ENCODE results near the gene RNU2-1. TPM values are rescaled to one million over a fixed set of nuclear protein-coding genes. Genes with fewer than 3 reads are reported as not detected.

The RNU2-1 gene
- total RNA-seq, 1 donor from 2014 or later, result 7,084 TPM

DNA sequence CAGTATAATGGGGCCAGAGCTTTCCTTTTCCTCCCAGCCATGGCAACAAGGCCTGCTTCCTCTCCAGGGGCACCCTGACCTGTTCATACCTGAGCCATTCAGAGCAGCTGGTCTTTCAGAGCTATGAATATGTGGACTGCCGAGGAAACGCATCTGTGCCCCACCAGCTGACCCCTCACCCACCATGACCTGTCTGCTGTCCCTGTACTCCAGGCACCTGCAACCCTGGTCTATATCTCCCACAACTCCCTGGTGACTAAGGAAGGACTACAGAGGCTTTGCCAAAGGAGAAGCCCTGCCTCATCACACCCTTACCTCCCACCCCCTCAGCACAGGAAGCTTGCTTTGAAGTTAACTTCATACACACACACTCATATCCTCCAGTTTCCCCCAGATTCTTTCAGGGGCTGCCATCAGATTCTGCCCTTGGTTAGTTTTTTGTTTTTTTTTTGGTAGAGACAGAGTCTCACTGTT, 16.1 kb downstream of the RNU2-1 start:
- H3K36me3 Mint-ChIP-seq (ENCODE audit: insufficient read depth), result peaks cover 2% of the 10 kb centered on the region
- H3K4me1 Mint-ChIP-seq (ENCODE audit: low read depth), result peaks cover 8% of the 10 kb centered on the region
- DNase-seq (ENCODE audit: low spot score, unreplicated experiment), result no peak
- no peak overlapping the region for H3K4me3 Mint-ChIP-seq (ENCODE audit: low read depth)
- H3K9me3 Mint-ChIP-seq (ENCODE audit: low read depth), result no peaks in the 10 kb centered on the region
- TF ChIP-seq, protein P1, sequence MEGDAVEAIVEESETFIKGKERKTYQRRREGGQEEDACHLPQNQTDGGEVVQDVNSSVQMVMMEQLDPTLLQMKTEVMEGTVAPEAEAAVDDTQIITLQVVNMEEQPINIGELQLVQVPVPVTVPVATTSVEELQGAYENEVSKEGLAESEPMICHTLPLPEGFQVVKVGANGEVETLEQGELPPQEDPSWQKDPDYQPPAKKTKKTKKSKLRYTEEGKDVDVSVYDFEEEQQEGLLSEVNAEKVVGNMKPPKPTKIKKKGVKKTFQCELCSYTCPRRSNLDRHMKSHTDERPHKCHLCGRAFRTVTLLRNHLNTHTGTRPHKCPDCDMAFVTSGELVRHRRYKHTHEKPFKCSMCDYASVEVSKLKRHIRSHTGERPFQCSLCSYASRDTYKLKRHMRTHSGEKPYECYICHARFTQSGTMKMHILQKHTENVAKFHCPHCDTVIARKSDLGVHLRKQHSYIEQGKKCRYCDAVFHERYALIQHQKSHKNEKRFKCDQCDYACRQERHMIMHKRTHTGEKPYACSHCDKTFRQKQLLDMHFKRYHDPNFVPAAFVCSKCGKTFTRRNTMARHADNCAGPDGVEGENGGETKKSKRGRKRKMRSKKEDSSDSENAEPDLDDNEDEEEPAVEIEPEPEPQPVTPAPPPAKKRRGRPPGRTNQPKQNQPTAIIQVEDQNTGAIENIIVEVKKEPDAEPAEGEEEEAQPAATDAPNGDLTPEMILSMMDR (IDR thresholded peaks at IDR 0.05; ENCODE audit: unreplicated experiment), result no peak
- no peak overlapping the region for H3K27ac Mint-ChIP-seq
- H3K27me3 Mint-ChIP-seq, result no peaks in the 10 kb centered on the region

DNA sequence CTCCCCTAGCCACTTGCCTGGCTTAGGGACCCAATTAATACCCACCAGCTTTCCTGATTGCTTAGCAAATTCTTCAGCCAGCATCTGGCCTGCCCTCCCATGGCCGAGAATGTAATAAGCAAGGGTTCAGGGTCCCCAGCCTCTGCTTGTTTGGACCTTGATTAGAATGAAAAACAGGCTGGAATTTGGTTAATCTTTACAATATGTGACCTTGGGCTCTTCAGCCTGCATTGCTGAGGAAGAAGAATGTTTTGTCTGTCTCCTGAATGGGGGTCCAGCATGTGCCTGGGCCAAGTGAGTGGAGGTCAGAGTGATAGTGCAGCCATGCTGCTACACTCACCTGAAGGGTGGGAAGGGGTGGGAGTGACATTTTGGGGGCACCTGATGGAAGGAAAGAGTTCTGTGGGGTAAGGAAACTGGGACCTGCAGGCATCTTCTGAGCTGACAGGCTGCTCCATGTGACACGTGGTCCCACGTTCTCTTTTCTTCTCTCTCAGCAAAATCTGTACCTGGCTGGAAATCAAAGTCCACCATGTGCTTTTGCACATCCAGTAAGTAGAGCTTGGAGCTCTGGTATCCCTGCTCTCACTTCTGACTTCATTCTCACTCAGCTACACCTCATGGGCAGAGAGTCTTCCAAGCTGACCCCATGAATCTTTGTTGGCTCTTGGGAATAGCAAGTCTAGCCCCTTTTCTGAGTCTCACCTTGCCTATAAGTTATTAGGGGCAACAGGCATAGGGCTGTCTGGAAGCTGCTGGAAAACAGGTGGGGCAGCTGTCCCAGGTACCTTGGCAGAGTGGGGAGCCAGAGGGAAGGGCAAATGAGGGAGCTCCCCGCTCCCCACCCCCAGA, 16.8 kb downstream of the RNU2-1 start:
- TF ChIP-seq, protein P1 (IDR thresholded peaks at IDR 0.05; ENCODE audit: unreplicated experiment), result no peak
- no peaks in the 10 kb centered on the region for H3K27me3 Mint-ChIP-seq
- no peaks in the 10 kb centered on the region for H3K9me3 Mint-ChIP-seq (ENCODE audit: low read depth)
- peaks cover 2% of the 10 kb centered on the region for H3K36me3 Mint-ChIP-seq (ENCODE audit: insufficient read depth)
- no peak for DNase-seq (ENCODE audit: low spot score, unreplicated experiment)
- peaks cover 15% of the 10 kb centered on the region for H3K4me1 Mint-ChIP-seq (ENCODE audit: low read depth)
- no peak overlapping the region for H3K4me3 Mint-ChIP-seq (ENCODE audit: low read depth)
- H3K27ac Mint-ChIP-seq, result no peak overlapping the region

DNA sequence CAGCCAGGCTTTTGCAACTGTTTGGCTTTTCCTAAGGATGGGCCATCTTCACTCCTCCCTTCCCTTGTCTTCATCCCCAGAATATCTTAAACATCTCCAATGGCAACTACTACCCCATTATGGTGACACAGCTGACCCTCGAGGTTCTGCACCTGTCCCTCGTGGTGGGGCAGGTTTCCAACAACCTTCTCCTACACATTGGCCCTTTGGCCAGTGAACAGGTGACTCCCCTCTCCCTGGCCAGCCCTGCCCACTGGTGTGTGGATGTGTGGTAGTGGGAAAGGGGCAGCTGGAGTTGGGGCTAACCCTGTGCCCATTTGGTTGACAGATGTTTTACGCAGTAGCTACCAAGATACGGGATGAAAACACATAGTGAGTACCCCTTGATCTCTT, 17.4 kb downstream of the RNU2-1 start:
- Mint-ChIP-seq H3K9me3 (ENCODE audit: low read depth) (no peaks in the 10 kb centered on the region), H3K27me3 (no peaks in the 10 kb centered on the region), H3K4me3 (ENCODE audit: low read depth) (no peak overlapping the region), H3K27ac (no peak overlapping the region), H3K4me1 (ENCODE audit: low read depth) (peaks cover 17% of the 10 kb centered on the region), H3K36me3 (ENCODE audit: insufficient read depth) (peaks cover 2% of the 10 kb centered on the region)
- TF ChIP-seq, protein P1 (IDR thresholded peaks at IDR 0.05; ENCODE audit: unreplicated experiment), result no peak
- no peak for DNase-seq (ENCODE audit: low spot score, unreplicated experiment)

DNA sequence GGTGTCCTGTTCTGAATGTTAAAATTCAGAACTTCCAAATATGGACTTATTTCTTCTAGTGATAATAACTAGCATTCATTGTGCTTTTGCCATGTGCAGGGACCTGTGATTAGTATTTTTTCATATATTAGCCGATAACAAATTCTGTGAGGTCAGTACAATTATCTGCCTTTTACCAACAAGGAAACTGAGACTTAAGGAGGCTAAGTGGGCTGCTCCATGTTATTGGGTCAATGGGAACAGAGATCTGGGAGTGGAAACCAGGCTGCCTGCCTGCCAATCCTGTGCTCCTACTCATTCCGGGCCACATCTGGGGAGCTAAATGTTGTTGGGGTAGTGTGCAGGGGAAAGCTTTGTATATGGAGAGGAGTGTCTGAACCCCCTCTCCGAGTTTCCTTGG, 18.4 kb downstream of the RNU2-1 start:
- Mint-ChIP-seq H3K36me3 (ENCODE audit: insufficient read depth) (peaks cover 2% of the 10 kb centered on the region), H3K4me1 (ENCODE audit: low read depth) (peaks cover 20% of the 10 kb centered on the region), H3K4me3 (ENCODE audit: low read depth) (no peak overlapping the region), H3K27me3 (no peaks in the 10 kb centered on the region), H3K27ac (no peak overlapping the region), H3K9me3 (ENCODE audit: low read depth) (no peaks in the 10 kb centered on the region)
- TF ChIP-seq, protein P1 (IDR thresholded peaks at IDR 0.05; ENCODE audit: unreplicated experiment), result no peak
- DNase-seq (ENCODE audit: low spot score, unreplicated experiment), result no peak

DNA sequence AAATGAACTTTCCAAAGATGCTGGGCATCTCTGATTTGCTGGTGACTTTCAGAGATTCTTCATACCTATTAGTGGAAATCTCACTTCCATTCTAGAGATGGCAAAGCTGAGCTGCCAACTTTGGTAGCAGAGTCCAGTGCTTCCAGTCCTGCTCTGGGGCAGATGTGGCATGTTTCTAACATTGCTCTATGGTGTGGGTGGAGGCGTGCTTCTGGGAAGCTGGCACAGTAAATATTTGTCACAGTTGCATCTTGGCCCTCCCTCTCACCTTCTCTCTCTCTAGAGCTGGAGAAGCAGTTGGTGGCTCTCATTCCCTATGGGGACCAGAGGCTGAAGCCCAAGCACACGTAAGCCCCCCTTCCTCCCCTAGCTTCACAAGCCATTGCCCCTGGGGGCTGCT, 20.2 kb downstream of the RNU2-1 start:
- no peak overlapping the region for H3K27ac Mint-ChIP-seq
- no peaks in the 10 kb centered on the region for H3K27me3 Mint-ChIP-seq
- no peak overlapping the region for H3K4me3 Mint-ChIP-seq (ENCODE audit: low read depth)
- peaks cover 20% of the 10 kb centered on the region for H3K4me1 Mint-ChIP-seq (ENCODE audit: low read depth)
- H3K36me3 Mint-ChIP-seq (ENCODE audit: insufficient read depth), result peaks cover 7% of the 10 kb centered on the region
- DNase-seq (ENCODE audit: low spot score, unreplicated experiment), result no peak
- TF ChIP-seq, protein P1 (IDR thresholded peaks at IDR 0.05; ENCODE audit: unreplicated experiment), result no peak
- no peaks in the 10 kb centered on the region for H3K9me3 Mint-ChIP-seq (ENCODE audit: low read depth)

Data from progenitor cell of endocrine pancreas (in vitro differentiated cells).